Memory B cell (primary cell): ENCODE results near the gene VMP1.
A peak's percentile ranks its signal among the peaks of the same experiment; 100 is the strongest.
"Not testable (repeated sequence)": the region's sequence is repeated elsewhere in the genome, so short reads cannot be mapped to it uniquely, and the experiment has no call there.

Experiments
- ATAC-seq: fragments of 150-1000 bp; cut with Tn5 transposase; 2 replicates; pipeline ENCODE4 v1.10.0; 2021; ENCODE audit warnings: low read depth, mild to moderate bottlenecking, moderate library complexity
- DNase-seq, 2 donors: peaks; one replicate each; pipeline ENCODE4 v3.0.0; 2022; ENCODE audit warnings: low spot score in 2 of 2
- H3K27ac Mint-ChIP-seq: one replicate; pipeline ENCODE4 v1.8.0; 2022; ENCODE audit warnings: mild to moderate bottlenecking, moderate library complexity, mixed read lengths
- H3K27me3 Mint-ChIP-seq: one replicate; pipeline ENCODE4 v1.8.0; 2022; ENCODE audit warnings: mixed read lengths
- H3K36me3 Mint-ChIP-seq: one replicate; pipeline ENCODE4 v1.8.0; 2022; ENCODE audit warnings: mild to moderate bottlenecking, mixed read lengths
- H3K4me1 Mint-ChIP-seq: one replicate; pipeline ENCODE4 v1.8.0; 2022; ENCODE audit warnings: mixed read lengths
- H3K4me3 Mint-ChIP-seq: one replicate; pipeline ENCODE4 v1.8.0; 2022; ENCODE audit warnings: mild to moderate bottlenecking, moderate library complexity, mixed read lengths
- H3K9me3 Mint-ChIP-seq: one replicate; pipeline ENCODE4 v1.8.0; 2022; ENCODE audit warnings: mixed read lengths

Gene VMP1

DNA sequence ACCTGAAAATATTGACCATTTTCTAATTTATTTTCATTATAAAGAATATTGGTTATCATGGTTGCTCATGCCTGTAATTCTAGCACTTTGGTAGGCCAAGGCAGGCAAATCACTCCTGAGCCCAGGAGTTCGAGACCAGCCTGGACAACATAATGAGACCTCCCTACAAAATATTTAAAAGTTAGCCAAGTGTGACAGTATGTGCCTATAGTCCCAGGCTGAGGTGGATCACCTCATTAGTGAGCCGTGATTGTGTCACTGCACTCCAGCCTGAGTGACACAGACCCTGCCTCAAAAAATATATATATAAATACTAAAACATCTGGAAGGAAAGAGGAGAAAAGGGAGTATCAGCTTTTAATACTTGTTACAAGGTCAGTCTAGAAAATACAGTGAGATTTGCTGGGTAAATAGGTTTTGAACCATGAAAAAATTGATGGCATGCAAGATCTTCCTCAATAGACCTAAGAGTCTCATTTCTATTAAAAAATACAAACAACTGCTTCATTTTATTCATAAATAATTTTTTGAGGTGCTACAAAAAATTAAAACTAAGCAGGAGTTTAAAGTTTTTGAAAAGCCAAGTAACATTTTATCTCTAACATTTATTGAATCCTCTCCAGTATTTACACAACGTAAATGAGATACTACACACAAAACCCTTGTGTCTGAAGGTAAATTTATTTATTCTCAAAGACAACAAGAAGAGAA is 137.6 kb downstream of the VMP1 start:
- Mint-ChIP-seq H3K9me3 (no peaks in the 10 kb centered on the region), H3K27ac (peak overlapping the region; percentile 92), H3K4me3 (no peak overlapping the region), H3K36me3 (peaks cover 2% of the 10 kb centered on the region), H3K4me1 (peaks cover 52% of the 10 kb centered on the region), H3K27me3 (no peaks in the 10 kb centered on the region)
- ATAC-seq: no peak
- DNase-seq: no peak

DNA sequence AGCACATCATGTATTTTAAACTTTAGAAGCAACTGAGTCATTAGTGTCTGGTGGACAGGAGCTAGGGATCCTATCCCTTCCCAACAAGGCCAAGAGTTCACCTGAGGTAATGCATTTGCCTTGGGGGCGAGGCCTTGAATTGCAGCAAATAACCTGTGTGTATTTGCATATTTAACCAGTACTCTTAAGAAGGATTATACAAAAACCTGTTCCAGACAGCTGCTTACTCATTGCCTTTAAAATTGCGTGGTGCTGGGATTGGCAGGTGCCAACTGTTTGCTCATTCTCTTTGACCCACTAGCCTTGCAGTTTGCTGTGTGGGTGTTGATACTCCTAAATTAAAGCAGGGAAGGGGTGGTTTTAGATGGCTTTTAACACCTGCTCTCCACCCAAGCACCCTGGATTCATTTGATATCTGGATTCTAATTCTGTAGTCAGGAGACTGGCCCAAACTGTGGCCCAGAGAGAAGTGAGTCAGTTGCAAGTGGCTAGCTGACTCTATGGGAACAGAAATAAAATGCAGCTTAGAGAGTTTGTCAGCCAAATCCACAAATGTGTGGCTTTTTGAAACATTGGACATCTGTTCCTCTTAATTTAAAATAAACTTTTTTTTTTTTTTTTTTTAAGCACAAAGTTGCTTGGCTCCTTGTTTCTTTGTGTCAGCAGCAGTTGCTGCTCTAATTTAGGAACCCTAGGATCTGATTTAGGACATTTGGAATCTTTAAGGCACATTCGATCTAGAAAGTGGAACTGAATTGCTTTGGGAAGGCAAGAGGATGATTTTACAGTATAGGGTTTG is 138.3 kb downstream of the VMP1 start:
- Mint-ChIP-seq H3K27ac (peak overlapping the region; percentile 92), H3K9me3 (no peaks in the 10 kb centered on the region), H3K4me1 (peaks cover 45% of the 10 kb centered on the region), H3K36me3 (no peaks in the 10 kb centered on the region), H3K4me3 (peak overlapping the region; percentile 55), H3K27me3 (no peaks in the 10 kb centered on the region)
- DNase-seq (no peak), ATAC-seq (peak; percentile 33)

DNA sequence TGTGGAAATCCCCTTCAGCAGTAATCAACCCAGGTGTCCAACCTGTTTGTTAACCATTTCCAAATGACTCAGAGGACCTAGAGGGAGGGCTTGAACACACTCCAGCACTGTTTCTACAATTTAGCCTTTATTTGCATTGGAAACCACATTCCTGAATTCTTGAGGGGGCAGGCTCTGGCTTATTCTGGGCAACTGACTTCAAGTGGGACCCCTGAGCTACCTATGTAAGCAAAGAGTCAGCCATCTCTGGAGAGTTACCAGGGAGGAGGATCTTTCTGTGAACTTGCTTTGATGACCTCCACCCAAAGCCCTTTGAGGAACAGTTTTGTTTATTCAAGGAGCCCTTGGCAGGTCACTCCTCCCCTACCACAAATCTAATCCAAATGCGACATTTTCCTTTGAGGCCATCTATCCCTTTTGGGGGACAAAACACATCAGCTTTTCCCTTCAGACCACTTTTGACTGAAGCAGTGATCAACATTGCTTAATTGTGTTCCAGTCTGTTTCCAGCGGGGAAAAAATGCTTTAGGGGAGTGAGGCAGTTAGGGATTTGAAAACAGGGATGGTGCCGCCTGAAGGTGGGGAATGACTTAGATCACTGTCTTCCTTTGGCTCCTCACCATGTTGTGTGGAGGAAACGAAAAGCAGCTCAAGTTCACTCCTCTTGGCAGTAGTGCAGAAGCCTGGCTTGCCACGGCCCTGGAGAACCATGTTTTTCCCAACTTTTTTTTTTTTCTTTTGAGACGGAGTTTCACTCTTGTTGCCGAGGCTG is 139.1 kb downstream of the VMP1 start:
- peak in 1 of 2 donors; percentile 37 for DNase-seq
- H3K36me3 Mint-ChIP-seq: no peaks in the 10 kb centered on the region
- H3K27ac Mint-ChIP-seq: peak overlapping the region; percentile 92
- H3K9me3 Mint-ChIP-seq: no peaks in the 10 kb centered on the region
- H3K4me3 Mint-ChIP-seq: peak overlapping the region; percentile 55
- peaks cover 37% of the 10 kb centered on the region for H3K4me1 Mint-ChIP-seq
- H3K27me3 Mint-ChIP-seq: no peaks in the 10 kb centered on the region
- ATAC-seq: peak; percentile 90

- Mint-ChIP-seq H3K27ac (no peak overlapping the region), H3K4me1 (peaks cover 32% of the 10 kb centered on the region), H3K4me3 (no peak overlapping the region), H3K9me3 (no peaks in the 10 kb centered on the region), H3K36me3 (peaks cover 2% of the 10 kb centered on the region), H3K27me3 (no peaks in the 10 kb centered on the region)
- no peak for DNase-seq
- no peak for ATAC-seq
Observed at GRCh38 chr17:59848385-59848668, 140.9 kb downstream of the VMP1 start.

DNA sequence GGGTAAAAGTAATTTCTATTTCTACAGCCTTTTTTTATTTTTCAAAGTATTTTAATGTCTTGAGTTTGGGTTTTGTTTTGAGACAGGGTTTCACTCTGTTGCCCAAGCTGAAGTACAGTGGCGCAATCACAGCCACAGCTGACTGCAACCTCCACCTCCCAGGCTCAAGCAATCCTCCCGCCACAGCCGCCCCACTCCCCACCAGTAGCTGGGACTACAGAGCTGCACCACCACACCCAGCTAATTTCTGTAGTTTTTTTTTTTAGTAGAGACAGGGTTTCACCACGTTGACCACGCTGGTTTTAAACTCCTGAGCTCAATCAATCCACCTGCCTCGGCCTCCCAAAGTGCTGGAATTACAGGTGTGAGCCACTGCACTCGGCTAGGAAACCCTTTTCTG is 141.3 kb downstream of the VMP1 start:
- H3K4me1 Mint-ChIP-seq: peaks cover 35% of the 10 kb centered on the region
- peak overlapping the region; percentile 64 for H3K27ac Mint-ChIP-seq
- no peaks in the 10 kb centered on the region for H3K27me3 Mint-ChIP-seq
- no peaks in the 10 kb centered on the region for H3K9me3 Mint-ChIP-seq
- peak; percentile 16 for ATAC-seq
- DNase-seq: no peak
- H3K4me3 Mint-ChIP-seq: peak overlapping the region; percentile 45
- peaks cover 2% of the 10 kb centered on the region for H3K36me3 Mint-ChIP-seq

DNA sequence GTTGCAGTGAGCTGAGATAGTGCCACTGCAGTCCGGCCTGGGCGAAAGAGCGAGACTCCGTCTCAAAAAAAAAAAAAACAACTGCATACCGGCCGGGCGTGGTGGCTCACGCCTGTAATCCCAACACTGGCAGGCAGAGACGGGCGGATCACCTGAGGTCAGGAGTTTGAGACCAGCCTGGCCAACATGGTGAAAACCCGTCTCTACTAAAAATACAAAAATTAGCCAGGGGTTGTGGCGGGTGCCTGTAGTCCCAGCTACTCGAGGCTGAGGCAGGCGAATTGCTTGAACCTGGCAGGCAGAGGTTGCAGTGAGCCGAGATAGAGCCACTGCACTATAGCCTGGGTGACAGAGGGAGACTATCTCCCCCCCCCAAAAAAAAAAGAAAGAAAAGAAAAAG is 142.9 kb downstream of the VMP1 start:
- not testable (repeated sequence) for H3K4me3 Mint-ChIP-seq, H3K36me3 Mint-ChIP-seq, DNase-seq, H3K9me3 Mint-ChIP-seq, ATAC-seq, H3K27ac Mint-ChIP-seq, H3K27me3 Mint-ChIP-seq
- H3K4me1 Mint-ChIP-seq: peaks cover 32% of the 10 kb centered on the region

DNA sequence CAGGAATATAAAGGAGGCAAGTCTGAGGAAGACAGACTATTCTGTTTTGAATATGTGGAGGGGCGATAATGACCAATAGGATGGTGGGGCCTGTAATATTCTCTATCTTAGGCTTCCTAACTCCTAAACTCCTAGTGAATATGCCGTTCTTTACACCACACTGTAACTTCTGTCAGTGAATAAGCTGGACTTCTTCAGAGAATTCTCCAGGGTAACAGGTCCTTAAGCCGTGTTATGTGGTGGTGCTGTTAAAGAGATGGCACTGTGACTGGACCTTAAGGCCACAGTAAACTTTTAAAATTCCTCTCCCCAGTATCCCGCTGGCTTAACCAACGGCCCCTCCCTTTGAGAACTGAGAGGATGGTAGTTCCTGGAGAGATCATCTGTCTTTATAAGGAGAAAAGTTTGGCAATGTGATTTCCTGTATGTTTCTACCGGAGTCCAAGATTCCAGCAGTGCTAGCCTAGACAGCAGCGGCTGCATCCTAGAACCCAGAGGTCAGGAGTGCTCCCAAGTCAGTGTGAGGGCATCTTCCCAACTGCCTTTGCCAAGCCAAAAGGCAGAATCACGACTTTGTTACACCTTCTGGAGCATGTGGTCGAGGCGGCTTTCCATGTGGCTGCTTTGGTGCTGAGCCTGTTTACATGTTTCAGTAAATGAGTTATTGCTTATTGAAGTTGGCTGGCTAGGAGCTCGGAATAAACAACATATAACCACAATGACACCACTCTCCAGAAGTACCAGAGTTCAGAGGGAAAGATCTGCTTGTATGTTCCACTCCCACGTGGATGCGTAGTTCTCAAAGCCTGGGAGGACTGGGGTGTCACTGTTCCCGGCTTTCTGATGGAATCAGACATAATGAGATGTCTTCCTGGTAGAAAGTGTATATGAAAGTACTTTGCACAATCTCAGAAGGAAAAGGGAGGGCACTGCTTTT is 144.3 kb downstream of the VMP1 start:
- ATAC-seq (no peak), DNase-seq (no peak)
- no peak overlapping the region for H3K27ac Mint-ChIP-seq
- no peaks in the 10 kb centered on the region for H3K9me3 Mint-ChIP-seq
- peaks cover 2% of the 10 kb centered on the region for H3K36me3 Mint-ChIP-seq
- H3K4me3 Mint-ChIP-seq: no peak overlapping the region
- H3K4me1 Mint-ChIP-seq: peaks cover 20% of the 10 kb centered on the region
- no peaks in the 10 kb centered on the region for H3K27me3 Mint-ChIP-seq

GRCh38 chr17:59852847-59853167 is 145.4 kb downstream of the VMP1 start:
- not testable (repeated sequence) for H3K27me3 Mint-ChIP-seq, ATAC-seq, H3K36me3 Mint-ChIP-seq, DNase-seq, H3K4me3 Mint-ChIP-seq, H3K9me3 Mint-ChIP-seq
- Mint-ChIP-seq H3K4me1 (peaks cover 14% of the 10 kb centered on the region), H3K27ac (peak overlapping the region; percentile 71)

DNA sequence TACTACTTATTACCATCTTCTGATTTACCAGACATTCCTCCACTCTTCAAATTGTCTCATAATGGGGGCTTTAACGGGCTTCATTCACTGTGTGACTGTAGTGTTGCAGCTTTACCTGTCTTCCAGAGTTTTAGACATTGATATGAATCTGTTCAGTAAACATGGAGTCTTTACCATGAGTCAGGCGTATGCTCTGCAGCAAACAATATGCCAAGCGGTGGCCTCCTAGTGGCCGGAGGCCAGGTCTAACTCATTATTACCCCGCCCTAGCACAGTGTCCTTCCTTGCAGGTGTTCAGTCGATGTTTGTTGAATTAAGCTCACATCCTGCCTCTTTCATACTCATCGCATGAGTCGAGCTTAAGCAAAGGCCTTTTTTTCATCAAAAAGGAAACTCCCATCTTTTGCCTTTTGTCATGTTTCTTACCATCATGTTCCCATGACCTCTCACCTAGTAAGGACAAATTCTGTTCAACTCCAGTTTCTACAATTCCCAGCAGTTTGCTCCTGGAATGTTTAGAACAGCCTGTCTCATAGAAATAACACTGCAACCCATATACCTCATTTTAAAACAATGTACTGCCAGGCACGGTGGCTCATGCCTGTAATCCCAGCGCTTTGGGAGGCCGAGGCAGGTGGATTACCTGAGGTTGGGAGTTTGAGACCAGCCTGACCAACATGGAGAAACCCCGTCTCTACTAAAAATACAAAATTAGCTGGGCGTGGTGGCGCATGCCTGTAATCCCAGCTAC is 145.9 kb downstream of the VMP1 start:
- ATAC-seq (peak; percentile 94), DNase-seq (peak in 1 of 2 donors; percentile 52)
- Mint-ChIP-seq H3K4me1 (peaks cover 13% of the 10 kb centered on the region), H3K9me3 (no peaks in the 10 kb centered on the region), H3K36me3 (peaks cover 2% of the 10 kb centered on the region), H3K27me3 (no peaks in the 10 kb centered on the region), H3K4me3 (no peak overlapping the region), H3K27ac (peak overlapping the region; percentile 71)

GRCh38 chr17:59853919-59854729 is 146.7 kb downstream of the VMP1 start:
- H3K27ac Mint-ChIP-seq: peak overlapping the region; percentile 71
- not testable (repeated sequence) for ATAC-seq, DNase-seq, H3K36me3 Mint-ChIP-seq, H3K9me3 Mint-ChIP-seq, H3K4me1 Mint-ChIP-seq, H3K4me3 Mint-ChIP-seq, H3K27me3 Mint-ChIP-seq

- H3K36me3 Mint-ChIP-seq: peaks cover 5% of the 10 kb centered on the region
- peaks cover 7% of the 10 kb centered on the region for H3K4me1 Mint-ChIP-seq
- no peak for DNase-seq
- no peak overlapping the region for H3K27ac Mint-ChIP-seq
- H3K9me3 Mint-ChIP-seq: no peaks in the 10 kb centered on the region
- no peak for ATAC-seq
- H3K27me3 Mint-ChIP-seq: no peaks in the 10 kb centered on the region
- no peak overlapping the region for H3K4me3 Mint-ChIP-seq
Observed at GRCh38 chr17:59856859-59857794, 149.7 kb downstream of the VMP1 start.
